HepG2 (cell line): ENCODE results near the gene PDE3A. TPM values are rescaled to one million over a fixed set of nuclear protein-coding genes. Genes with fewer than 3 reads are reported as not detected.

Experiments
- ATF7 ChIP-seq, 2 experiments: fragments of 450-650 bp in 1 of 2; sonication (generic) in 1 of 2; formaldehyde crosslinking in 1 of 2; IDR thresholded peaks; 2 replicates each; pipeline versions ENCODE4 v1.4.0 to v1.6.1; 2016 to 2020; ENCODE audit warnings: antibody characterized with exemption in 1 of 2, mild to moderate bottlenecking in 1 of 2, missing genetic modification reagents in 1 of 2
- ATF7-NPFF ChIP-seq: sonication (generic); formaldehyde crosslinking; IDR thresholded peaks from 2 replicates; pipeline ENCODE4 v1.8.1; 2023; ENCODE audit warnings: mild to moderate bottlenecking, low read depth, missing genetic modification reagents, moderate library complexity
- EEA1 ChIP-seq: sonication (generic); formaldehyde crosslinking; IDR thresholded peaks from 2 replicates; pipeline ENCODE4 v1.5.1; 2020; ENCODE audit warnings: mild to moderate bottlenecking, missing genetic modification reagents, borderline replicate concordance
- FOXC1 ChIP-seq: sonication (generic); formaldehyde crosslinking; IDR thresholded peaks from 2 replicates; pipeline ENCODE4 v1.8.0; 2022; ENCODE audit warnings: mild to moderate bottlenecking, missing genetic modification reagents, borderline replicate concordance
- GATAD2A ChIP-seq: IDR thresholded peaks from 2 replicates; pipeline ENCODE4 v1.6.1; 2016
- GTF3A ChIP-seq: sonication (generic); formaldehyde crosslinking; conservative IDR thresholded peaks from 2 replicates; pipeline ENCODE4 v1.4.0; 2020; ENCODE audit warnings: mild to moderate bottlenecking, missing genetic modification reagents
- HNF4A ChIP-seq: sonication (generic); formaldehyde crosslinking; IDR thresholded peaks from 2 replicates; pipeline ENCODE4 v1.4.0; 2020; ENCODE audit warnings: missing genetic modification reagents
- NCOA1 ChIP-seq: sonication (generic); formaldehyde crosslinking; IDR thresholded peaks from 2 replicates; pipeline ENCODE4 v1.9.0; 2021; ENCODE audit warnings: missing genetic modification reagents
- NFRKB ChIP-seq: fragments of 450-650 bp; IDR thresholded peaks from 2 replicates; pipeline ENCODE4 v1.6.1; 2017
- RCOR2 ChIP-seq: IDR thresholded peaks from 2 replicates; pipeline ENCODE4 v1.6.1; 2016; ENCODE audit warnings: missing biosample characterization, missing genetic modification reagents
- SAFB2 ChIP-seq: sonication (generic); formaldehyde crosslinking; IDR thresholded peaks from 2 replicates; pipeline ENCODE4 v1.5.1; 2020; ENCODE audit warnings: missing genetic modification reagents, low read depth, mild to moderate bottlenecking, borderline replicate concordance
- SOX5 ChIP-seq: IDR thresholded peaks from 2 replicates; pipeline ENCODE4 v1.6.1; 2016; ENCODE audit warnings: borderline replicate concordance
- TFDP1 ChIP-seq: IDR thresholded peaks from 2 replicates; pipeline ENCODE4 v1.6.1; 2016; ENCODE audit warnings: missing compliant biosample characterization, missing genetic modification reagents, borderline replicate concordance
- TRIM22 ChIP-seq: fragments of 450-650 bp; IDR thresholded peaks from 2 replicates; pipeline ENCODE4 v1.6.1; 2017
- ZBTB20 ChIP-seq: sonication (generic); formaldehyde crosslinking; IDR thresholded peaks from 2 replicates; pipeline ENCODE4 v1.8.1; 2023; ENCODE audit warnings: missing genetic modification reagents, low read depth, mild to moderate bottlenecking, borderline replicate concordance
- ZKSCAN1 ChIP-seq: fragments of 150-350 bp; IDR thresholded peaks from 2 replicates; pipeline ENCODE4 v1.6.1; 2014; ENCODE audit warnings: low read length
- ZNF234 ChIP-seq: sonication (generic); formaldehyde crosslinking; conservative IDR thresholded peaks from 2 replicates; pipeline ENCODE4 v1.5.1; 2020; ENCODE audit warnings: mild to moderate bottlenecking, missing genetic modification reagents
- ZNF333 ChIP-seq: sonication (generic); formaldehyde crosslinking; IDR thresholded peaks from 2 replicates; pipeline ENCODE4 v1.4.0; 2020; ENCODE audit warnings: mild to moderate bottlenecking, missing genetic modification reagents, borderline replicate concordance
- ZNF432 ChIP-seq: sonication (generic); formaldehyde crosslinking; IDR thresholded peaks from 2 replicates; pipeline ENCODE4 v1.5.0; 2020; ENCODE audit warnings: missing genetic modification reagents, mild to moderate bottlenecking, borderline replicate concordance
- ZNF501 ChIP-seq: sonication (generic); formaldehyde crosslinking; IDR thresholded peaks from 2 replicates; pipeline ENCODE4 v1.5.1; 2020; ENCODE audit warnings: mild to moderate bottlenecking, moderate library complexity, missing genetic modification reagents
- ZNF549 ChIP-seq: sonication (generic); formaldehyde crosslinking; IDR thresholded peaks from 2 replicates; pipeline ENCODE4 v1.5.0; 2020; ENCODE audit warnings: missing genetic modification reagents
- ZNF749 ChIP-seq: sonication (generic); formaldehyde crosslinking; IDR thresholded peaks from 2 replicates; pipeline ENCODE4 v1.8.0; 2022; ENCODE audit warnings: mild to moderate bottlenecking, missing genetic modification reagents, moderate library complexity, borderline replicate concordance
- ZNF768 ChIP-seq: sonication (generic); formaldehyde crosslinking; IDR thresholded peaks from 2 replicates; pipeline ENCODE4 v1.4.0; 2020; ENCODE audit warnings: missing genetic modification reagents
- ZNF780A ChIP-seq: sonication (generic); formaldehyde crosslinking; IDR thresholded peaks from 2 replicates; pipeline ENCODE4 v1.8.0; 2022; ENCODE audit warnings: mild to moderate bottlenecking, missing genetic modification reagents, moderate library complexity
- ZSCAN25 ChIP-seq: sonication (generic); formaldehyde crosslinking; IDR thresholded peaks from 2 replicates; pipeline ENCODE4 v1.8.0; 2022; ENCODE audit warnings: mild to moderate bottlenecking, missing genetic modification reagents
- polyA plus RNA-seq, 8 experiments: library from polyadenylated mRNA; depleted of rRNA in 3 of 8; stranded (reverse) in 7 of 8; unstranded in 1 of 8; fragments of >200 nt; fragmentation: Illumina TruSeq in 4 of 8; extraction: Trizol in 4 of 8; gene quantifications; 2 replicates each; pipeline versions ENCODE4 v1.2.1 to v1.2.3, GENCODE V29; 2011 to 2016; ENCODE audit warnings: low read depth in 4 of 8, missing spikeins in 1 of 8, mixed read lengths in 1 of 8; ENCODE audit not compliant: insufficient read depth in 1 of 8
- total RNA-seq, 5 experiments: library from RNA; depleted of rRNA; stranded (reverse); fragments of >200 nt; fragmentation: Illumina TruSeq; extraction: Trizol; gene quantifications; 2 replicates each; pipeline ENCODE4 v1.2.3, GENCODE V29; 2016; ENCODE audit warnings: low read depth in 1 of 5
- TF ChIP-seq, protein P1 (sequence below): sonication (generic); formaldehyde crosslinking; IDR thresholded peaks from 2 replicates; pipeline ENCODE4 v1.4.0; 2020; ENCODE audit warnings: missing genetic modification reagents, mild to moderate bottlenecking, borderline replicate concordance

The PDE3A gene
- total and polyA plus RNA-seq, 2 of the 13 experiments (the other 11 are each of a cell fraction or from before 2014, with no cell fraction given): 0.77 to 1.5 TPM

- TF ChIP-seq ZNF549 (CRISPR knock-in tag): peak; percentile 66; the same call in 1 of the 2 replicates
- no peak for TF ChIP-seq ZKSCAN1
- TF ChIP-seq ZNF749 (CRISPR knock-in tag): no peak
- TF ChIP-seq EEA1 (CRISPR knock-in tag): no peak
- peak; percentile 98 for TF ChIP-seq SOX5 (CRISPR knock-in tag)
- TF ChIP-seq, protein P1, sequence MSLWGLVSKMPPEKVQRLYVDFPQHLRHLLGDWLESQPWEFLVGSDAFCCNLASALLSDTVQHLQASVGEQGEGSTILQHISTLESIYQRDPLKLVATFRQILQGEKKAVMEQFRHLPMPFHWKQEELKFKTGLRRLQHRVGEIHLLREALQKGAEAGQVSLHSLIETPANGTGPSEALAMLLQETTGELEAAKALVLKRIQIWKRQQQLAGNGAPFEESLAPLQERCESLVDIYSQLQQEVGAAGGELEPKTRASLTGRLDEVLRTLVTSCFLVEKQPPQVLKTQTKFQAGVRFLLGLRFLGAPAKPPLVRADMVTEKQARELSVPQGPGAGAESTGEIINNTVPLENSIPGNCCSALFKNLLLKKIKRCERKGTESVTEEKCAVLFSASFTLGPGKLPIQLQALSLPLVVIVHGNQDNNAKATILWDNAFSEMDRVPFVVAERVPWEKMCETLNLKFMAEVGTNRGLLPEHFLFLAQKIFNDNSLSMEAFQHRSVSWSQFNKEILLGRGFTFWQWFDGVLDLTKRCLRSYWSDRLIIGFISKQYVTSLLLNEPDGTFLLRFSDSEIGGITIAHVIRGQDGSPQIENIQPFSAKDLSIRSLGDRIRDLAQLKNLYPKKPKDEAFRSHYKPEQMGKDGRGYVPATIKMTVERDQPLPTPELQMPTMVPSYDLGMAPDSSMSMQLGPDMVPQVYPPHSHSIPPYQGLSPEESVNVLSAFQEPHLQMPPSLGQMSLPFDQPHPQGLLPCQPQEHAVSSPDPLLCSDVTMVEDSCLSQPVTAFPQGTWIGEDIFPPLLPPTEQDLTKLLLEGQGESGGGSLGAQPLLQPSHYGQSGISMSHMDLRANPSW (CRISPR knock-in tag): no peak
- TF ChIP-seq ZNF768 (CRISPR knock-in tag): no peak
- TF ChIP-seq SAFB2 (CRISPR knock-in tag): no peak
- TF ChIP-seq ZSCAN25: no peak
- no peak for TF ChIP-seq GTF3A (CRISPR knock-in tag)
- no peak for TF ChIP-seq ATF7 (IDR thresholded peaks at IDR 0.05)
- TF ChIP-seq ATF7 (CRISPR knock-in tag; IDR thresholded peaks at IDR 0.05): no peak
- TF ChIP-seq ZNF432: no peak
- TF ChIP-seq ATF7-NPFF (CRISPR knock-in tag): no peak
- TF ChIP-seq TRIM22: no peak
- no peak for TF ChIP-seq ZNF234 (CRISPR knock-in tag)
- no peak; the same call in 1 of the 2 replicates for TF ChIP-seq TFDP1 (CRISPR knock-in tag)
- TF ChIP-seq ZNF780A (CRISPR knock-in tag): no peak
- TF ChIP-seq FOXC1 (CRISPR knock-in tag): no peak
- TF ChIP-seq ZBTB20: no peak
- peak; percentile 94 for TF ChIP-seq HNF4A (CRISPR knock-in tag)
- TF ChIP-seq ZNF501 (CRISPR knock-in tag): no peak
- TF ChIP-seq GATAD2A (CRISPR knock-in tag): peak; percentile 93
- TF ChIP-seq RCOR2 (CRISPR knock-in tag): 0 out of 2 replicates have a peak, but pooled peaks have one; percentile 32
- no peak for TF ChIP-seq NFRKB
- no peak for TF ChIP-seq ZNF333 (CRISPR knock-in tag)
- no peak for TF ChIP-seq NCOA1 (CRISPR knock-in tag)
These were observed 288.3 kb downstream of the PDE3A start (continued) for GRCh38 chr12:20656600-20656999.
